Measurements from ENCODE around the gene ADCY6.
"Not testable (repeated sequence)": the region's sequence is repeated elsewhere in the genome, so short reads cannot be mapped to it uniquely, and the experiment has no call there.

- TF ChIP-seq CTCF (conservative IDR thresholded peaks at IDR 0.05; ENCODE audit: low read depth, low read length); EZH2 (IDR thresholded peaks at IDR 0.05; ENCODE audit: low read length, unreplicated experiment); EZH2phosphoT487 (IDR thresholded peaks at IDR 0.05; ENCODE audit: borderline replicate concordance, low read length): not testable (repeated sequence)
These were observed 68.7 kb downstream of the ADCY6 start for GRCh38 chr12:48720171-48720570.
